AG04450 (cell line): ENCODE results near the gene PSMG4. TPM values are rescaled to one million over a fixed set of nuclear protein-coding genes. Genes with fewer than 3 reads are reported as not detected.

Source experiments
- CTCF ChIA-PET: fragments of 300-600, 350-600 bp; formaldehyde crosslinking; extraction: SDS; loops from one replicate; lab custom pipeline; 2022; ENCODE audit warnings: antibody characterized with exemption, inconsistent platforms; lab: Charles Lee
- POLR2A ChIA-PET: fragments of 350-600 bp; formaldehyde crosslinking; extraction: SDS; loops from one replicate; lab custom pipeline; 2021; ENCODE audit warnings: antibody characterized with exemption, inconsistent platforms; lab: Yijun Ruan, JAX
- DNase-seq: peaks from one replicate; pipeline ENCODE4 v3.0.0-alpha.2; 2011; ENCODE audit warnings: low read depth, low spot score
- H3K27ac ChIP-seq: one replicate; pipeline ENCODE4 v1.5.1; 2012; ENCODE audit warnings: low read depth, low read length, control low read depth
- H3K27me3 ChIP-seq: one replicate; pipeline ENCODE4 v1.6.0; 2012; ENCODE audit warnings: low read length; ENCODE audit not compliant: control insufficient read depth, insufficient read depth
- H3K4me3 ChIP-seq: 2 replicates; pipeline ENCODE4 v1.5.1; 2011; ENCODE audit warnings: mild to moderate bottlenecking, low read depth, low read length, control low read depth
- H3K9me3 ChIP-seq: 2 replicates; pipeline ENCODE4 v1.5.1; 2012; ENCODE audit warnings: low read length; ENCODE audit not compliant: control insufficient read depth, insufficient read depth
- polyA plus RNA-seq: library from polyadenylated mRNA; depleted of rRNA; stranded (reverse); fragments of >200 nt; gene quantifications from 2 replicates; pipeline ENCODE4 v1.2.3, GENCODE V29; 2011; rRNA removed
- TF ChIP-seq, protein P1 (sequence below): IDR thresholded peaks from 2 replicates; pipeline ENCODE4 v1.5.1; 2011; ENCODE audit warnings: low read depth, low read length, control low read depth, inconsistent platforms

The PSMG4 gene
- polyA plus RNA-seq, 1 experiment: 15.8 TPM

DNA sequence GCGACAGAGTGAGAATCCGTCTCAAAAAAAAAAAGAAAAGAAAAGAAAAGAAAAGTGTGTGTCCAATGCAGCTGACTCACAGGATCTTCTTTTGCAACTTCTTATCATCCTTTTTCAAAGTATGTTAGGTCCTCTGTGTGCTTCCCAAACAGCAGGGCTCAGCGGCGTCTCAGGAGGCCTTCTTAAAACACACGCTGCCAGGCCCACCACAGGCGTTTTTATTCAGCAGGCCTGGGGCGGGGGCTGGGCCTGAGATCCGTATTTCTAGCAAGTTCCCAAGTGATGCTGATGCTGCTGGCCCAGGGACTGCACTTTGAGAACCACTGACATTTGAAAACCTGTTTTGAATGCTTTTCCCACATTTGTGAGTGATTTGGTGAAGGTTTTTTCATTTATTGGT is 57.1 kb downstream of the PSMG4 start:
- no peak for DNase-seq
- Histone ChIP-seq H3K27ac (no peak overlapping the region), H3K4me3 (no peak overlapping the region), H3K27me3 (peaks cover 66% of the 10 kb centered on the region), H3K9me3 (no peaks in the 10 kb centered on the region; the same call in 1 of the 2 replicates)
- ChIA-PET CTCF (no interaction called here), POLR2A (interaction anchor here (0.6 kb wide), 1 partner anchor 131 kb away, joined by 5 read pairs; no protein-coding TSS in a partner anchor)
- TF ChIP-seq, protein P1, sequence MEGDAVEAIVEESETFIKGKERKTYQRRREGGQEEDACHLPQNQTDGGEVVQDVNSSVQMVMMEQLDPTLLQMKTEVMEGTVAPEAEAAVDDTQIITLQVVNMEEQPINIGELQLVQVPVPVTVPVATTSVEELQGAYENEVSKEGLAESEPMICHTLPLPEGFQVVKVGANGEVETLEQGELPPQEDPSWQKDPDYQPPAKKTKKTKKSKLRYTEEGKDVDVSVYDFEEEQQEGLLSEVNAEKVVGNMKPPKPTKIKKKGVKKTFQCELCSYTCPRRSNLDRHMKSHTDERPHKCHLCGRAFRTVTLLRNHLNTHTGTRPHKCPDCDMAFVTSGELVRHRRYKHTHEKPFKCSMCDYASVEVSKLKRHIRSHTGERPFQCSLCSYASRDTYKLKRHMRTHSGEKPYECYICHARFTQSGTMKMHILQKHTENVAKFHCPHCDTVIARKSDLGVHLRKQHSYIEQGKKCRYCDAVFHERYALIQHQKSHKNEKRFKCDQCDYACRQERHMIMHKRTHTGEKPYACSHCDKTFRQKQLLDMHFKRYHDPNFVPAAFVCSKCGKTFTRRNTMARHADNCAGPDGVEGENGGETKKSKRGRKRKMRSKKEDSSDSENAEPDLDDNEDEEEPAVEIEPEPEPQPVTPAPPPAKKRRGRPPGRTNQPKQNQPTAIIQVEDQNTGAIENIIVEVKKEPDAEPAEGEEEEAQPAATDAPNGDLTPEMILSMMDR: no peak

DNA sequence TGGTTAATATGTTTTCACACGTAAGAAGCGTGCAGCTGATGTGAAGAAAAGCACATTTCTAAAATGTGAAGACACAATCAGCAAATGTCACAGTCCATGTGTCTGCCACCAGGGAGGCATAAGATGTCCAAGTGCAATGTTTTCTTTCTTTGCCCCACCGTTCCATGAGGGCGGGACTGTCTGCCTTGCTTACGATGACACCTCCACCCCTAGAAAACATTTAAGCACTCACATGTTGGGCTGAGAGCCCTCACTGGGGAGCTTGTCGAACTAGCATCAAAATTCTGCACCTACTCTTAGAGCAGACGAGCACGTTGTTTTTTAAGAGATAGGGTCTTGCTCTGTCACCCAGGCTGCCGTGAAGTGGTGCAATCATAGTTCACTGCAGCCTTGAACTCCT is 57.6 kb downstream of the PSMG4 start:
- H3K27ac ChIP-seq: no peak overlapping the region
- CTCF ChIA-PET: no interaction called here
- TF ChIP-seq, protein P1: no peak
- POLR2A ChIA-PET: no interaction called here
- no peaks in the 10 kb centered on the region; the same call in 1 of the 2 replicates for H3K9me3 ChIP-seq
- no peak overlapping the region for H3K4me3 ChIP-seq
- H3K27me3 ChIP-seq: peaks cover 63% of the 10 kb centered on the region
- no peak for DNase-seq

DNA sequence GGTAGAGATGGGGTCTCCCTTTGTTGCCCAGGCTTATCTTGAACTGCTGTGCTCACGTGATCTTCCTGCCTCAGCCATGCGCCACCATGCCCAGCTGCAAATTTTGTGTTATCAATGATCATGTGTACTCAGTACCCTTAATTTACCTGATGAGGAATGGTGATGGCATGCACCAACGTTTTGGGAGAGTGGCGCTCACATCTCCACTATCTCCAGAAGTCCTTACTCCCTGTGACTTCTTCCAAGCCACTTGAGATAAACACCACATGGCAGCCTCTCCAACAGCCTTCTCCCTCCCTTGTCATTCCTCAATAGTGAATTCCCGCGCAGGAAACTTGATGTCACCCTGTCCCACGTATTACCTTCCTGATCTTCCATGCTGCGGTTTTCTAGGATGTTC is 58.1 kb downstream of the PSMG4 start:
- TF ChIP-seq, protein P1: no peak
- Histone ChIP-seq H3K4me3 (no peak overlapping the region), H3K27ac (no peak overlapping the region), H3K27me3 (peaks cover 62% of the 10 kb centered on the region), H3K9me3 (no peaks in the 10 kb centered on the region; the same call in 1 of the 2 replicates)
- ChIA-PET POLR2A (no interaction called here), CTCF (no interaction called here)
- no peak for DNase-seq

Other genes with a start within 250 kb of the PSMG4 start
- 25.5 and 25.9 TPM in 2 replicates for gene RIPK1, start 190.5 kb upstream of the PSMG4 start, polyA plus RNA-seq
- gene BPHL, start 140.2 kb upstream of the PSMG4 start, polyA plus RNA-seq: 21.0 and 24.4 TPM in 2 replicates
- gene TUBB2A, start 101.4 kb upstream of the PSMG4 start, polyA plus RNA-seq: 111 and 138 TPM in 2 replicates
- gene TUBB2B, start 31.3 kb upstream of the PSMG4 start, polyA plus RNA-seq: 4.7 and 6.1 TPM in 2 replicates
- gene SLC22A23, start 198.1 kb downstream of the PSMG4 start, polyA plus RNA-seq: 0.12 TPM in 1 of 2 replicates, not detected in the other